HepG2 (cell line): Measurements from ENCODE around the gene FMNL2. TPM values are rescaled to one million over a fixed set of nuclear protein-coding genes. Genes with fewer than 3 reads are reported as not detected.

ENCODE experiments used
- AHDC1 ChIP-seq: sonication (generic); formaldehyde crosslinking; IDR thresholded peaks from 2 replicates; pipeline ENCODE4 v1.5.1; 2020; ENCODE audit warnings: mild to moderate bottlenecking, missing genetic modification reagents, borderline replicate concordance
- ARID5B ChIP-seq: IDR thresholded peaks from 2 replicates; pipeline ENCODE4 v1.4.0; 2020; ENCODE audit warnings: mild to moderate bottlenecking, missing genetic modification reagents
- ELF3 ChIP-seq: IDR thresholded peaks from 2 replicates; pipeline ENCODE4 v1.6.1; 2016; ENCODE audit warnings: missing genetic modification reagents, missing compliant biosample characterization
- HDAC1 ChIP-seq: sonication (generic); formaldehyde crosslinking; IDR thresholded peaks from 2 replicates; pipeline ENCODE4 v1.5.1; 2020; ENCODE audit warnings: mild to moderate bottlenecking, missing genetic modification reagents
- JUN ChIP-seq: sonication (generic); formaldehyde crosslinking; IDR thresholded peaks from 2 replicates; pipeline ENCODE4 v1.4.0; 2020; ENCODE audit warnings: mild to moderate bottlenecking, missing genetic modification reagents
- RBM39 ChIP-seq: fragments of 200-400 bp; formaldehyde crosslinking; IDR thresholded peaks from one replicate; pipeline ENCODE4 v1.6.1; 2018; ENCODE audit warnings: antibody characterized with exemption, mild to moderate bottlenecking, low read depth, low read length; ENCODE audit not compliant: poor library complexity, severe bottlenecking
- SOX6 ChIP-seq, 2 experiments: fragments of 450-650 bp in 1 of 2; sonication (generic) in 1 of 2; formaldehyde crosslinking in 1 of 2; IDR thresholded peaks; 2 replicates each; pipeline versions ENCODE4 v1.4.0 to v1.6.1; 2017 to 2020; ENCODE audit warnings: antibody characterized with exemption in 1 of 2, mild to moderate bottlenecking in 1 of 2, missing genetic modification reagents in 1 of 2
- TFAP4 ChIP-seq: sonication (generic); IDR thresholded peaks from 2 replicates; pipeline ENCODE4 v1.6.1; 2016; ENCODE audit warnings: low read depth, borderline replicate concordance
- TMF1 ChIP-seq: sonication (generic); formaldehyde crosslinking; IDR thresholded peaks from 2 replicates; pipeline ENCODE4 v1.8.1; 2022; ENCODE audit warnings: low read depth, missing genetic modification reagents
- TRIM22 ChIP-seq: fragments of 450-650 bp; IDR thresholded peaks from 2 replicates; pipeline ENCODE4 v1.6.1; 2017
- ZNF207 ChIP-seq: fragments of 450-650 bp; IDR thresholded peaks from 2 replicates; pipeline ENCODE4 v1.6.1; 2016; ENCODE audit warnings: antibody characterized with exemption, borderline replicate concordance
- ZNF552 ChIP-seq: sonication (generic); formaldehyde crosslinking; IDR thresholded peaks from 2 replicates; pipeline ENCODE4 v1.9.0; 2022; ENCODE audit warnings: missing genetic modification reagents, mild to moderate bottlenecking, borderline replicate concordance
- ZNF572 ChIP-seq: sonication (generic); formaldehyde crosslinking; IDR thresholded peaks from 2 replicates; pipeline ENCODE4 v1.5.1; 2020; ENCODE audit warnings: mild to moderate bottlenecking, missing genetic modification reagents
- ZNF577 ChIP-seq: sonication (generic); formaldehyde crosslinking; IDR thresholded peaks from 2 replicates; pipeline ENCODE4 v1.4.0; 2020; ENCODE audit warnings: mild to moderate bottlenecking, low read depth, missing genetic modification reagents, borderline replicate concordance
- ZNF784 ChIP-seq: sonication (generic); formaldehyde crosslinking; IDR thresholded peaks from 2 replicates; pipeline ENCODE4 v1.5.1; 2020; ENCODE audit warnings: missing genetic modification reagents, mild to moderate bottlenecking, borderline replicate concordance
- ZNF839 ChIP-seq: sonication (generic); formaldehyde crosslinking; IDR thresholded peaks from 2 replicates; pipeline ENCODE4 v1.4.0; 2020; ENCODE audit warnings: missing genetic modification reagents, mild to moderate bottlenecking, borderline replicate concordance
- polyA plus RNA-seq, 8 experiments: library from polyadenylated mRNA; depleted of rRNA in 3 of 8; stranded (reverse) in 7 of 8; unstranded in 1 of 8; fragments of >200 nt; fragmentation: Illumina TruSeq in 4 of 8; extraction: Trizol in 4 of 8; gene quantifications; 2 replicates each; pipeline versions ENCODE4 v1.2.1 to v1.2.3, GENCODE V29; 2011 to 2016; ENCODE audit warnings: low read depth in 4 of 8, missing spikeins in 1 of 8, mixed read lengths in 1 of 8; ENCODE audit not compliant: insufficient read depth in 1 of 8
- total RNA-seq, 5 experiments: library from RNA; depleted of rRNA; stranded (reverse); fragments of >200 nt; fragmentation: Illumina TruSeq; extraction: Trizol; gene quantifications; 2 replicates each; pipeline ENCODE4 v1.2.3, GENCODE V29; 2016; ENCODE audit warnings: low read depth in 1 of 5

The FMNL2 gene
- total and polyA plus RNA-seq, 2 of the 13 experiments (the other 11 are each of a cell fraction or from before 2014, with no cell fraction given): 66.5 to 67.7 TPM

- TF ChIP-seq TRIM22 (no peak), TMF1 (no peak), ZNF572 (CRISPR knock-in tag) (no peak), TFAP4 (peak; percentile 86; the same call in 1 of the 2 replicates), SOX6 (IDR thresholded peaks at IDR 0.05) (no peak), SOX6 (CRISPR knock-in tag; IDR thresholded peaks at IDR 0.05) (0 out of 2 replicates have a peak, but pooled peaks have one; percentile 30), HDAC1 (CRISPR knock-in tag) (no peak), ZNF577 (no peak), ARID5B (CRISPR knock-in tag) (peak; percentile 75), JUN (no peak), ZNF784 (CRISPR knock-in tag) (no peak), ZNF552 (CRISPR knock-in tag) (no peak), RBM39 (no peak), ELF3 (peak; percentile 45; the same call in 1 of the 2 replicates), ZNF207 (no peak), AHDC1 (CRISPR knock-in tag) (no peak), ZNF839 (CRISPR knock-in tag) (no peak)
Observed at GRCh38 chr2:152542995-152543481, 208.1 kb downstream of the FMNL2 start (continued).
